ENCODE measurements around the gene GALNT3.

GALNT3 gene

GRCh38 chr2:165795011-165795410 lies 964 bp upstream of the GALNT3 start:
- no peak for FAIRE-seq

- no peak for FAIRE-seq
These were observed 485 bp upstream of the GALNT3 start for GRCh38 chr2:165794536-165794928.

DNA sequence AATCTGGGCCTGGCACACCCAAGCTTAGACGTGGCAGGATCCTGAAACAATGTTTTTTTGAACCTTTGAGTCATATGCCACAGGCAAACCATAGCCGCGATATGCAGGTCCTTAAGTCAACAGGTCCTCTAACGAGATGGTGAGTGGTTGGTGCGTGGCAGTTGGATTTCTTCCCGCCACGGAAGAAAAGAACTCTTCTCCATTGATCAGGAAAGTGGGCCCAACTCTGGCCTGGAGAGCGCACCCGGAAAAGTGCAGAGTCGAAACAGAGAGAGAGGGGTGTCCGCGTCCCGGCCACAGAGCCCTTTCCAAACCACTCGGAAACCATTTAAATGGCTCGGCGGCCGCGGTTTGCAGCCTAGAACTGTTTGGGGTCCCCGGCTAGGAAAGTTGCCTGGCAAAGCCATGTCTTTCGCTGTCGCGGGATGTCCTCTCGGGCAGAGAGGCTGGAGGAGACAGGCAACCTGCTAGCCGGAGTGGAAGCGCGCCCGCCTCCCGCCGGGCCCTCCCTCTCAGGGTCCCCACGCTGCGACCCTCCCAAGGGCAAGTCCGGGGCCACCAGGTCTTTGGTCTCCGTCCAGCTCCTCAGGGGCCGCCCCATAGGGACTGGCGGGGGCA lies 777 bp downstream of the GALNT3 start:
- FAIRE-seq: no peak

GRCh38 chr2:165792104-165792454 lies 2.0 kb downstream of the GALNT3 start:
- FAIRE-seq: no peak

DNA sequence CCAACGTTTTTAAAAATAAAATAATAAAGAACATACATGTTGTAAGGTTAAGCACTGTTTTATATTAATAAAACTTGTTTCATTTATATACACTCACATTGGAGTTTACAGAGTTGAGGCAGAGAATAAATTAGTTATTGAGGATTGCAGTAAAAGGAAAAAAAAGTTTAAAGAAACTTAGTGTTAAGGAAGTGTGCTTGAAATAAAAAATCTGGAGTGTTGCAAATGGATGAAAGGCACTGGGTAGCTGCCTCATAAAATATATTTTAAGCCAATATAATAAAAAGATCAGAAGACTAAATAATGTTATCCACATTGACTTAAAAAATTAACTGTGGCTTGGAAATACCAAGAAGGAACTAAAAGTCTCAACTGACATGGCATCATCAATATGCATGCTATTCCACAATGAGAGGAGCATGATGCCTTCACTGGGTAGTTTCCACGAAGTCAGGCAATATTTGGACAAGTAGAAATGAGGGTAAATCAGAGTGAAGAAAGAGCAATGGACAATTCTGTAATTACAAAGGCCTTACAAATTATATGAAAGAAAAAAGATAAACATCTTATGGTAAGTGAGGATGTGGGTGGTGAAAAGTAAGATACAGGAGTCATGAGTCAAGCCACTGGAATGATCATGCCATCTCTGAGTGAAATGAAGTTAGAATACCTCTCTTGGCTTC lies 2.5 kb downstream of the GALNT3 start:
- FAIRE-seq: no peak

GRCh38 chr2:165790466-165790865 lies 3.6 kb downstream of the GALNT3 start:
- FAIRE-seq: no peak

DNA sequence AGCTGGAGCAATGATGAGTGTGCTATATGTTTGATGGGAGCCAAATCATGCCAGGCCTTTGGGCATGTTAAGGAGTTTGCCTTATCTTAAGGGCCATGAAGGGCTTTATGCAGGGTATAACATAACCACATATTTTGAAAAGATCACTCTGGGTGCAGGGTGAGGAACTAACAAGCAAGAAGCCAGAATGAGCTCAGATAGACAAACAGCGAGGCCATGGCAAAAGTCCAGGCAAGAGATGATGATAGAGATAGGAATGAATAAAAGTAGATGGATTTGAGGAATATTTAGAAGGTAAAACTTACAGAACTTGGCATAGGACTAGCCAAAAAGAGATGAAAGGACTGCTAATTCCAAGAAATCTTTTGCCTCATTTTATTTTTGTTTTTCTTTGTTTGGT lies 6.7 kb downstream of the GALNT3 start:
- no peak for FAIRE-seq

- FAIRE-seq: no peak
These were observed 14.3 kb downstream of the GALNT3 start for GRCh38 chr2:165779706-165780105.

- no peak for FAIRE-seq
These were observed 15.2 kb downstream of the GALNT3 start for GRCh38 chr2:165778653-165779451.

DNA sequence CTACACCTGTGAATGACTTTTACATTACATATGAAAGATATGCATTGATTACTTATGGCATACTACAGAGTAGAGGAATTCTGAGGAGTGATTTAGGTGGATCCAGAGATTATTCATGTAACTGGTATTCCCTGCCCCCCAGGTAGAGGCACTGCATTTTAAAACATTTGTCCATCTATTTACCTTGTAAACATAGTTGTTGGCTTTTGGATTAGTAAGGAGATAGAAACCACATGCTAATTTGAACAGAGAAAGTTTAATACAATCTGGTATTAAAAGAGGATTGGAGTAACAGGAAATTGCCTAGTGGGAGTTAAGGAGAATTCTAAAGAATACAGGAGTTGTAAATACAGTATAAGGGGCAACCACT lies 15.9 kb downstream of the GALNT3 start:
- FAIRE-seq: no peak

DNA sequence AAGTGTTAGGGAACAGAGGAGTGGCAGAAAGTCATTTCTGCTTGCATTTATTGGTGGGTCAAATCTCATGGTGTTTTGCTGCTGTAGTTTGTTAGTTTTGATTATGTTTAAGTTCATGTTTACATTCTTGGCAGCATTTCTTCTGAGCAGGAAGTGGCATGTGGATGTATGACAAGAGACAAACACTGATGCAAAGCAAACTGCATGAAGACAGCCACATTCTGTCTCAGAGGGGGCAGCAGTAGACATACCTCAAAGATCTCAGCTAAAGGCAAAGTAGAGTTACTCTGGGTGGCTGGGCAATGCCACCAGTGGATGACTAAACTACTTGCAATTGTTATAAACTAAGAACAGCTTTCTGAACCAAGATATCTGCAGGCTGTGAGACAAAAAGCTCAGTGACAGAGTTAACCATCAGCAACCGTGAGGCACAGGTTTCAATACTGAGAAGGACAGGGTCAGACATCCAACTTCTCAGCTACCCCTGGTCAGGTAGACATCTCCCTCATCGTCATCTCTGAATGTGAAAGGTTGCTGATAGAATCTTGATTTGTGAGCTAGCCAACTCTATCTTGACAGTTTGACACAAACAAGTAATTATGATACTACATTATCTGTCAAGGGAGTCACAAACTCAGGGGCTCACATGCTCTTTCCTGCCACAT lies 16.4 kb downstream of the GALNT3 start:
- FAIRE-seq: no peak

- no peak for FAIRE-seq
These were observed 17.3 kb downstream of the GALNT3 start for GRCh38 chr2:165776796-165777195.

- no peak for FAIRE-seq
These were observed 18.0 kb downstream of the GALNT3 start for GRCh38 chr2:165776013-165776412.

DNA sequence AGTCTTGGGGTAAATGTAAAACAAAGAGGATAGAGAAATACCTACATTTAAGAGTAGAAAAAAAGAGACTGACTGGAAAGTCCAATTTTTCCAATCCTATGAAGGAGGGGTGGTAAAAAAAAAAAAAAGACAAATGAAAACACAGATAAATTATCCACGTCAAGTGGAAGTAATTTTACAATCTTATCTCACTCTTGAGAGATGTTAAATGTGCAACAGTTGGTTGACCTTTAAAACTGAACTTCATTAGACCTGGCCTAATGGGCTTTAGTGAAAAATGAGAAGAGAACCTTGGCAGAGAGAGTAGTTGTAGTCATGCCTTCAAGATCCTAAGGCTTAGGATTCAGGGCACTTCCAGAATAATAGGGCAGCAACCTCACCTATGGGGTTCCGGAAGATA lies 20.4 kb downstream of the GALNT3 start:
- FAIRE-seq: no peak

GRCh38 chr2:165772183-165772582 lies 21.9 kb downstream of the GALNT3 start:
- no peak for FAIRE-seq

DNA sequence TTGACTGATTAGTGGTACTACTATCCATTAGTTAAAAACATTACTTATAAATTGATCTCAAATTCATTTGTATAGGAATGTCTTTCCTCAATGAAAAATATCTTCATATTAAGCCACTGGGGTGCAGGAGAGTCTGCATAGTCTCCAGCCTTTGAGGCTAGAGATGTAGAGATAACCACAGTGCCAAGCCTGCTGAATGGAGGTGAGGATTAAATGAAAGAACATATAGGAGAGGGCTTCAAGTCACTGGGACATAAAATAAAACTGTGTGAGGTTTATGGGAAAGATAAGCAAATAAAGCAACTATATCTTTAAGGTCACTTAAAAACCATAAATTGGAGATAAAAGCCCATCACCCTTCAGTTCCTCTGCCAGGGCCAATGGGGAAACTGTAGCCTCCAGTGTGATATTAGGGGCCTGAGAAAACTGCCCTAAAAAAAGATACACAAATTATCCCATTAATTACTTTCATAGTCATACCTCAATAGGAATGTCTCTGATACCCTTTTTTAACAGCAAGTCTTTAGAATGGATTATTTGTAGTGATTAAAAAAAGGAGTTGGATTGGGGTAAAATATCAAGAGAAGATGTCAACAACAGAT lies 27.6 kb downstream of the GALNT3 start:
- FAIRE-seq: no peak

GRCh38 chr2:165762723-165763122 lies 31.3 kb downstream of the GALNT3 start:
- FAIRE-seq: no peak

DNA sequence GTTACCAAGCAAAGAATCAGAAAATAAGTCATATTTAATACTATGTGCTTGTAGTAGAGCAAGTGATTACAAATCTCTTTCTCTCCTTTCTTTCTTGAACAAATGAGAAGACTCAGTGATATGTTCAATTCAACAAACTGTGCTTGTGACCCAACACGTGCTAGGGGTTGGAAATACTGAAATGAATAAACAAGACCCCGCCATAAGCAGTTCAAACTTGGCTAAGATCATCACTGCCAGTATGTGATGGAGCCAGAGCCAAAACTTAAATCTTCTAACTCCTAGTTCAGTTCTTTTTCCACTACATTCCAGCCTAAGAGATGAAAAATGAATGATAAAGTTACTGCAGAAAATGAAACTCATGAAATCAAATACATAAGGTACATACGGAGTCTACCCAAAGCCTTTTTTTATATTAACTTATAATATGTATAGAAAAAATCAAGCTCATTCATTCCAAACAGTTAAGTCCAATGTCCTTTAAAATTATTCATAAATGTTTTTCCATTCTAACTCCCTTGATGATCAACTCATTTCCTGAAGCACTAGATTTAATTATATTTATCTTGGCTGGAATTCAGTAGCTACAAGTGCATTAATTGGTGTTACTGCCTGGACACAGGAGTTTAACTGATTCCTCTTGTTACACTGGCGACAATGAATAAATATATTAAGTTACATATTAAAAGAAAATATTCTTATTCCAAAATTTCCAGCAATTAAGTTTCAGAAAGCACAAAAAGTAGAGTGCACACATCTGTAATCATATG lies 36.0 kb downstream of the GALNT3 start:
- FAIRE-seq: no peak

- no peak for FAIRE-seq
These were observed 47.5 kb downstream of the GALNT3 start for GRCh38 chr2:165746501-165746900.

GRCh38 chr2:165745916-165746315 lies 48.1 kb downstream of the GALNT3 start:
- FAIRE-seq: no peak

DNA sequence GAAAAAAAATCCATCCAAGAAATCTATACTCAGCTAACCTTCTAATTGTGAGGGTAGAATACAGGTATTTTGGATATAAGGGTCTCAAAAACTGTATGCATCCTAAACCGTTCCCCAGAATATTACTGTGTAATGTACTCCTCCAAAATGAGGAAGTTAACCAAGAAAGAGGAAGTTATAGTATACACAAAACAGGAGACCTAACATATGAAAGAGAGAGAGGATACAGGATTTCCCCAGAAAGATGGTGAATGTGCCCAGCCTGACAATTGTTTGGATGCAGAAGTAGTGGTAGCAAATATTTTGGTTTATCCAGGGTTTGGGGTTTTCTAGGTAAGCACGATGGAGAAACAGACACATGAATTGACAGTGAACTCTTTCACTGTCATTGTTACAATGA lies 50.6 kb downstream of the GALNT3 start:
- FAIRE-seq: no peak

DNA sequence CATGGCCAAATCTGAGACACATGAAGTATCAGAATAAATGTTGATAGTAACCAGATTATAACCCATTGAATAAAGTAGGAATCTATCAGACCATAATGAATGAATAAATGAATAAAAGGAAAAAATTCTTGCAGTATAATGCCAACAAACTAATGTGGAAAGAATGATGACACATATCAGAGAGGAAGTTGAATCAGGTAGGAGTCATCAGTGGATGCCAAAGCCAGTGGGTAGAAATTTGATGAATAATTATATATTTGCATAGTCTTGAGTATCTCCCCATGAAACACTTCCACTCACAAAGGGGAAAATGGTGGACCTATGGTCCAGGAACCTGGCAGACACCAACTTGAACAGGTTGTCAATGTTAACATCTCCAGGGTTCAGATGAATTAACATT lies 68.6 kb downstream of the GALNT3 start:
- no peak for FAIRE-seq

DNA sequence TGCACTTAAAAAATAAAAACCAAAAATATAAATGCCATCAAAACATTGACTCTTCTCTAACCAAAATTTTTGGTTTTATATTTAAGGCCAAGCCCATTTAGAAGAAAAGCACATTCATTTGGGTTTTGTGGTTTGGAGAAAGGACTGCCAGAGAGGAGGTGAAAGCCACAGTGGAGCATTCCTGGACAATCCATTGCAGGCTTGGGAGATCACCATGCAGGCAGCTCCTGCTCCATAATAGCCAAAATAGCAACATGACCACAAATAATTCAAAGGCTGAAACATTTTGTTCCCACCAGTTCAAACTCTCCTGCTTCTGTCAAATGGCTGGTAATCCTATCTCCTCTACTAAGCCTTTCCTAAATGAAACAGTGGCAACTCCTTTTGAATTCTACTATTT lies 73.5 kb downstream of the GALNT3 start:
- FAIRE-seq: no peak
